DMS153 (cell line): Measurements from ENCODE around the gene FAM20C.
A peak's percentile ranks its signal among the peaks of the same experiment; 100 is the strongest.
"Not testable (repeated sequence)": the region's sequence is repeated elsewhere in the genome, so short reads cannot be mapped to it uniquely, and the experiment has no call there.

Experiments used
- DNase-seq: peaks from one replicate; lab custom pipeline; 2025; lab: John Stamatoyannopoulos, UW

FAM20C gene

GRCh38 chr7:192701-193480, 520 bp downstream of the FAM20C start:
- no peak for DNase-seq

GRCh38 chr7:193481-194251, 1.3 kb downstream of the FAM20C start:
- DNase-seq, result no peak

- no peak for DNase-seq
Observed at GRCh38 chr7:194252-195009, 2.1 kb downstream of the FAM20C start.

GRCh38 chr7:195010-195829, 2.8 kb downstream of the FAM20C start:
- DNase-seq, result no peak

- no peak for DNase-seq
Observed at GRCh38 chr7:195830-196128, 3.4 kb downstream of the FAM20C start.

GRCh38 chr7:196283-196682, 3.9 kb downstream of the FAM20C start:
- DNase-seq, result peak; percentile 58

- no peak for DNase-seq
Observed at GRCh38 chr7:196778-197321, 4.5 kb downstream of the FAM20C start.

GRCh38 chr7:197413-198335, 5.3 kb downstream of the FAM20C start:
- no peak for DNase-seq

- no peak for DNase-seq
Observed at GRCh38 chr7:199483-200249, 7.3 kb downstream of the FAM20C start.

- no peak for DNase-seq
Observed at GRCh38 chr7:200290-200689, 7.9 kb downstream of the FAM20C start.

- no peak for DNase-seq
Observed at GRCh38 chr7:200704-201103, 8.3 kb downstream of the FAM20C start.

GRCh38 chr7:204326-204725, 12.0 kb downstream of the FAM20C start:
- no peak for DNase-seq

- DNase-seq, result no peak
Observed at GRCh38 chr7:205115-206010, 13.0 kb downstream of the FAM20C start.

- not testable (repeated sequence) for DNase-seq
Observed at GRCh38 chr7:206351-206750, 14.0 kb downstream of the FAM20C start.

GRCh38 chr7:207418-208129, 15.2 kb downstream of the FAM20C start:
- DNase-seq, result no peak

- DNase-seq, result no peak
Observed at GRCh38 chr7:208130-208673, 15.8 kb downstream of the FAM20C start.

GRCh38 chr7:208816-209215, 16.4 kb downstream of the FAM20C start:
- DNase-seq, result no peak

- DNase-seq, result no peak
Observed at GRCh38 chr7:209416-209815, 17.0 kb downstream of the FAM20C start.
